CD14-positive monocyte (primary cell): ENCODE data around the gene CFHR5. TPM values are rescaled to one million over a fixed set of nuclear protein-coding genes. Genes with fewer than 3 reads are reported as not detected.
A peak's percentile ranks its signal among the peaks of the same experiment; 100 is the strongest.

Experiments used
- DNase-seq, 3 donors: peaks; one replicate each; pipeline ENCODE4 v3.0.0-alpha.2; 2011 to 2022
- H2AFZ ChIP-seq: 2 replicates; pipeline ENCODE4 v1.6.0; 2012; ENCODE audit warnings: mild to moderate bottlenecking, low read depth, low read length, inconsistent platforms; ENCODE audit not compliant: insufficient read depth, poor library complexity, severe bottlenecking
- H3K27ac ChIP-seq, 2 donors: 1 replicate in 1 of 2; 2 replicates in 1 of 2; pipeline ENCODE4 v1.5.1; 2012 to 2013; ENCODE audit warnings: low read length in 2 of 2, control low read depth in 1 of 2, inconsistent platforms in 1 of 2, low read depth in 1 of 2, mild to moderate bottlenecking in 1 of 2
- H3K27me3 ChIP-seq, 2 donors: one replicate each; pipeline versions ENCODE4 v1.6.0 to v1.6.1; 2011 to 2013; ENCODE audit warnings: low read length in 2 of 2; ENCODE audit not compliant: control insufficient read depth in 2 of 2, insufficient read depth in 2 of 2
- H3K36me3 ChIP-seq, 2 donors: replicated peaks in 1 of 2; 1 replicate in 1 of 2; 2 replicates in 1 of 2; pipeline versions ENCODE4 v1.5.1 to v1.6.1; 2012 to 2013; ENCODE audit warnings: low read length in 2 of 2, control low read depth in 1 of 2, inconsistent platforms in 1 of 2, mild to moderate bottlenecking in 1 of 2; ENCODE audit not compliant: insufficient read depth in 2 of 2, control insufficient read depth in 1 of 2
- H3K4me1 ChIP-seq, 2 donors: 1 replicate in 1 of 2; 2 replicates in 1 of 2; pipeline versions ENCODE4 v1.5.1 to v1.6.1; 2012 to 2013; ENCODE audit warnings: low read length in 2 of 2, control low read depth in 1 of 2, inconsistent platforms in 1 of 2, mild to moderate bottlenecking in 1 of 2, moderate library complexity in 1 of 2; ENCODE audit not compliant: insufficient read depth in 2 of 2, control insufficient read depth in 1 of 2
- H3K4me2 ChIP-seq: replicated peaks from 2 replicates; pipeline ENCODE3; 2012; ENCODE audit warnings: low read length, moderate library complexity, mild to moderate bottlenecking; ENCODE audit not compliant: poor library complexity, severe bottlenecking; ENCODE audit errors: extremely low read depth
- H3K4me3 ChIP-seq, 3 experiments: fragments of 200-600 bp in 1 of 3; sonication (generic) in 1 of 3; replicated peaks in 1 of 3; 1 replicate in 2 of 3; 2 replicates in 1 of 3; pipeline ENCODE4 v1.5.1; 2011 to 2013; ENCODE audit warnings: low read length in 3 of 3, mild to moderate bottlenecking in 3 of 3, control low read depth in 2 of 3, low read depth in 2 of 3, inconsistent platforms in 1 of 3, moderate library complexity in 1 of 3
- H3K79me2 ChIP-seq: 2 replicates; pipeline ENCODE4 v1.6.0; 2012; ENCODE audit warnings: mild to moderate bottlenecking, control low read depth, inconsistent platforms, low read length, moderate library complexity; ENCODE audit not compliant: insufficient read depth
- H3K9ac ChIP-seq: 2 replicates; pipeline ENCODE4 v1.6.0; 2017; ENCODE audit warnings: low read length, mild to moderate bottlenecking; ENCODE audit not compliant: insufficient read depth, poor library complexity, severe bottlenecking
- H3K9me3 ChIP-seq, 2 donors: replicated peaks in 1 of 2; 1 replicate in 1 of 2; 2 replicates in 1 of 2; pipeline versions ENCODE4 v1.5.1 to v1.6.1; 2012 to 2013; ENCODE audit warnings: low read length in 2 of 2, control low read depth in 1 of 2; ENCODE audit not compliant: control insufficient read depth in 1 of 2, insufficient read depth in 1 of 2
- H4K20me1 ChIP-seq: 2 replicates; pipeline ENCODE4 v1.6.0; 2012; ENCODE audit warnings: mild to moderate bottlenecking, low read length, control low read depth, moderate library complexity; ENCODE audit not compliant: insufficient read depth
- H3K27ac Mint-ChIP-seq, 7 donors: one replicate each; pipeline ENCODE4 v1.8.0; 2020; ENCODE audit warnings: mild to moderate bottlenecking in 7 of 7, mixed read lengths in 7 of 7, moderate library complexity in 6 of 7, inconsistent platforms in 2 of 7
- H3K27me3 Mint-ChIP-seq, 3 donors: one replicate each; pipeline ENCODE4 v1.8.0; 2021 to 2022; ENCODE audit warnings: low read depth in 3 of 3, mild to moderate bottlenecking in 3 of 3, mixed read lengths in 3 of 3, moderate library complexity in 3 of 3, inconsistent platforms in 1 of 3
- H3K36me3 Mint-ChIP-seq, 2 donors: one replicate each; pipeline ENCODE4 v1.8.0; 2020; ENCODE audit warnings: mixed read lengths in 2 of 2, inconsistent platforms in 1 of 2, mild to moderate bottlenecking in 1 of 2
- H3K4me1 Mint-ChIP-seq: one replicate; pipeline ENCODE4 v1.8.0; 2020; ENCODE audit warnings: mild to moderate bottlenecking, mixed read lengths
- H3K4me3 Mint-ChIP-seq, 2 donors: one replicate each; pipeline ENCODE4 v1.8.0; 2020; ENCODE audit warnings: mild to moderate bottlenecking in 2 of 2, mixed read lengths in 2 of 2, moderate library complexity in 1 of 2
- H3K9me3 Mint-ChIP-seq, 7 donors: one replicate each; pipeline ENCODE4 v1.8.0; 2020 to 2022; ENCODE audit warnings: mixed read lengths in 7 of 7, mild to moderate bottlenecking in 6 of 7, moderate library complexity in 6 of 7, inconsistent platforms in 2 of 7
- CTCF ChIP-seq: fragments of 200-600 bp; IDR thresholded peaks from one replicate; pipeline ENCODE4 v1.8.0; 2022; ENCODE audit warnings: antibody characterized with exemption, mild to moderate bottlenecking
- WGBS: methylation state at CpG from one replicate; pipeline ENCODE4 v1.1.5; 2013; ENCODE audit warnings: missing lambda C conversion rate; ENCODE audit not compliant: insufficient coverage; 5-methylcytosine and 5-hydroxymethylcytosine counted together
- intact Hi-C, 2 donors: fragments of 100-400 bp; cut with micrococcal nuclease; formaldehyde crosslinking; loops; one replicate each; pipeline versions ENCODE4 v1.15.0 to v1.15.1; 2023
- polyA plus RNA-seq, 3 donors: library from polyadenylated mRNA; depleted of rRNA in 1 of 3; unstranded in 2 of 3; stranded (reverse) in 1 of 3; fragments of 300-500 nt in 2 of 3; fragments of >200 nt in 1 of 3; fragmentation: Illumina TruSeq in 2 of 3; gene quantifications; 1 replicate in 2 of 3; 2 replicates in 1 of 3; pipeline ENCODE4 v1.2.3, GENCODE V29; 2012 to 2021
- small RNA-seq: library from RNA; depleted of rRNA; stranded (forward); fragments of <200 nt; gene quantifications from one replicate; pipeline ENCODE3, GENCODE V24; 2012; ENCODE audit warnings: low read depth; ENCODE audit not compliant: insufficient read length

CFHR5 gene
- polyA plus RNA-seq, 3 donors = not detected

GRCh38 chr1:197042676-197043341 is 65.5 kb downstream of the CFHR5 start:
- no peaks in the 10 kb centered on the region for H3K4me1 ChIP-seq
- H3K9me3 ChIP-seq = no peaks in the 10 kb centered on the region
- no peaks in the 10 kb centered on the region for H3K79me2 ChIP-seq
- no peaks in the 10 kb centered on the region for H3K4me1 Mint-ChIP-seq
- no peaks in the 10 kb centered on the region for H3K36me3 Mint-ChIP-seq
- no peaks in the 10 kb centered on the region for H3K27me3 ChIP-seq
- no peak overlapping the region for H3K27ac ChIP-seq
- intact Hi-C loops = no loop called here
- peaks cover 0 to 2% (median 2%) of the 10 kb centered on the region in 3 donors for H3K27me3 Mint-ChIP-seq
- H3K4me3 ChIP-seq = no peak overlapping the region
- no peak overlapping the region for H3K4me3 Mint-ChIP-seq
- no peak overlapping the region for H3K9ac ChIP-seq
- WGBS = 44% methylated on average over 1 of the region's 4 CpGs
- no peak overlapping the region for H2AFZ ChIP-seq
- DNase-seq = no peak
- H3K4me2 ChIP-seq = no peak overlapping the region
- peak overlapping the region in 1 of 7 donors; percentile 25 for H3K27ac Mint-ChIP-seq
- no peaks in the 10 kb centered on the region for H4K20me1 ChIP-seq
- TF ChIP-seq CTCF = no peak
- H3K36me3 ChIP-seq = no peaks in the 10 kb centered on the region
- H3K9me3 Mint-ChIP-seq = peaks cover 0 to 9% (median 2%) of the 10 kb centered on the region in 7 donors

- Histone ChIP-seq H3K4me1 (no peaks in the 10 kb centered on the region), H2AFZ (no peak overlapping the region), H3K27me3 (no peaks in the 10 kb centered on the region), H3K4me3 (no peak overlapping the region), H3K27ac (no peak overlapping the region), H3K4me2 (no peak overlapping the region), H3K36me3 (no peaks in the 10 kb centered on the region), H4K20me1 (no peaks in the 10 kb centered on the region), H3K79me2 (no peaks in the 10 kb centered on the region), H3K9me3 (no peaks in the 10 kb centered on the region), H3K9ac (no peak overlapping the region)
- Mint-ChIP-seq H3K36me3 (no peaks in the 10 kb centered on the region), H3K4me1 (no peaks in the 10 kb centered on the region), H3K4me3 (no peak overlapping the region), H3K27me3 (peaks cover 0 to 2% (median 2%) of the 10 kb centered on the region in 3 donors), H3K27ac (no peak overlapping the region), H3K9me3 (peaks cover 0 to 9% (median 3%) of the 10 kb centered on the region in 7 donors)
- no peak for DNase-seq
- TF ChIP-seq CTCF = no peak
- intact Hi-C loops = no loop called here
These were observed 71.7 kb downstream of the CFHR5 start for GRCh38 chr1:197049100-197049499.

Small RNA genes within 50 kb of the gene (small RNA-seq; reads per million reads assigned to genes)
- gene AL139418.1 = not detected

Other genes starting within 250 kb of the CFHR5 start
- gene CFHR3, start 202.7 kb upstream of the CFHR5 start, polyA plus RNA-seq = not detected
- not detected for gene CFHR1, start 157.8 kb upstream of the CFHR5 start, polyA plus RNA-seq
- gene CFHR4, start 89.5 kb upstream of the CFHR5 start, polyA plus RNA-seq = not detected
- gene CFHR2, start 33.8 kb upstream of the CFHR5 start, polyA plus RNA-seq = not detected
- not detected for gene F13B, start 89.7 kb downstream of the CFHR5 start, polyA plus RNA-seq
- gene ASPM, start 169.1 kb downstream of the CFHR5 start, polyA plus RNA-seq = under 1 TPM; 0.01 to 0.08 (median 0.05) TPM
- 1 to 10 TPM in 2 of 3 donors, under 1 TPM in 1; 0.95 to 1.5 (median 1.3) TPM for gene ZBTB41, start 223.7 kb downstream of the CFHR5 start, polyA plus RNA-seq